Posterior cingulate gyrus (tissue), 11 donors: Measurements from ENCODE around the gene ENTR1.
A peak's percentile ranks its signal among the peaks of the same experiment; 100 is the strongest.
"Not testable (repeated sequence)": the region's sequence is repeated elsewhere in the genome, so short reads cannot be mapped to it uniquely, and the experiment has no call there.

ENCODE experiments used
- DNase-seq, 10 donors: peaks; one replicate each; pipeline versions ENCODE4 v3.0.0 to v3.0.0-alpha.2; 2020 to 2021; ENCODE audit warnings: mixed read lengths in 3 of 10
- intact Hi-C: fragments of 100-400 bp; cut with DNase I; formaldehyde crosslinking; loops from one replicate; pipeline ENCODE4 v1.15.1; 2023

ENTR1 gene

GRCh38 chr9:136439481-136440408 is 29.3 kb upstream of the ENTR1 start, which contains the start of gene INPP5E:
Gene INPP5E (minus strand): TSS chr9:136439845. CDS start chr9:136439419, 426 bp downstream.
- intact Hi-C loops: loop anchor here (1.0 kb wide), 1 partner anchor 39 kb away; the partner anchor contains the start of gene SNAPC4
- DNase-seq: peak; percentile 48 to 95 (median 72)

DNA sequence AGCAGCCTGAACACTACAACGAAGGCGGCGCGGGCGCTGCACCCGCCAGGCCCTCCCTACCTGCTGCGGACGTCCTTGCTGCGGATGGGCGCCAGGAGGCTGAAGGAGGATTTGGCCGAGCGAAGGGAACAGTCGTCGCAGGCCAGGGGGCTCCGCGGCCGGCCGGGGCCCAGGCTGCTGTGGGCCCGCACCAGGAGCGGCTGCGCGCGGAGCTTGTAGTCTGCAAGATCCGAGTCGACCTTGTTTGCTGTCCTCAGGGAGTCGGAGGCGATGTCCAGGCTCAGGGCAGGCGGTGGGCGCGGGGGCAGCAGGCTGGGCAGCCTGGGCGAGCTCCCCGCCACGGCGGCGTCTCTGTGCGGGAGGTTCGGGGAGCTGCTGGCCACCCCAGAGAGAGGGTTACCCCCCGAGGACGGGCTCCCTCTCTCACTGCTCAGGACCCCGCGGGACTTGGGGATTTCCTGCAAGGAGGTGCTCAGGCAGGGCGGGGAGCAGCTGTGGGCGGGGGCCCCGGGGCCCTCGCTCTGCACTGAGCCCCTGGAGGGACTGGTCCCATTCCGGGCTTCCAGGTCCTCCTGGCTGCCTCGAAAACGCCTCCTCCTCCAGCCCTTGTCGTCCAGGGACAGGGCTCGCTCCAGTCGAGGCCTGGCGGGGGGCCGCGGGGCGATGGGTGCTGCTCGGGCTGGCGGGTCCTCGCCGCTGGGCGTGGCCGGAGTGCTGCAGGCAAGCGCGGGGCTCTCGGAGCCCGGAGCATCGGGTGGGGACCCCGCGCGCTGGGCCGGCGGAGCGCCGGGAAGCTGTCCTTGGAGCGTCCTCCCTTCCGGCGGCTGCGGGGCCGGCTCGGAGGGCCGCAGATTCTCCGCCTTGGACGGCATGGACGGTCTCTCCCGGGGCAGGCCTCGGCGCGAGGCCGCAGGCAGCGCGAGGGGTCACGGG is 28.4 kb upstream of the ENTR1 start:
- intact Hi-C loops: loop anchor here (1.0 kb wide), 1 partner anchor 39 kb away; the partner anchor contains the start of gene SNAPC4
- peak in 2 of 10 donors; percentile 80 to 84 for DNase-seq

GRCh38 chr9:136437839-136438547 is 27.6 kb upstream of the ENTR1 start:
- DNase-seq: peak in 2 of 10 donors; percentile 46 to 77
- intact Hi-C loops: no loop called here

GRCh38 chr9:136437430-136437829 is 27.0 kb upstream of the ENTR1 start:
- DNase-seq: no peak
- intact Hi-C loops: no loop called here

- peak in 2 of 10 donors; percentile 59 to 77 for DNase-seq
- intact Hi-C loops: no loop called here
Observed at GRCh38 chr9:136436055-136436634, 25.7 kb upstream of the ENTR1 start.

DNA sequence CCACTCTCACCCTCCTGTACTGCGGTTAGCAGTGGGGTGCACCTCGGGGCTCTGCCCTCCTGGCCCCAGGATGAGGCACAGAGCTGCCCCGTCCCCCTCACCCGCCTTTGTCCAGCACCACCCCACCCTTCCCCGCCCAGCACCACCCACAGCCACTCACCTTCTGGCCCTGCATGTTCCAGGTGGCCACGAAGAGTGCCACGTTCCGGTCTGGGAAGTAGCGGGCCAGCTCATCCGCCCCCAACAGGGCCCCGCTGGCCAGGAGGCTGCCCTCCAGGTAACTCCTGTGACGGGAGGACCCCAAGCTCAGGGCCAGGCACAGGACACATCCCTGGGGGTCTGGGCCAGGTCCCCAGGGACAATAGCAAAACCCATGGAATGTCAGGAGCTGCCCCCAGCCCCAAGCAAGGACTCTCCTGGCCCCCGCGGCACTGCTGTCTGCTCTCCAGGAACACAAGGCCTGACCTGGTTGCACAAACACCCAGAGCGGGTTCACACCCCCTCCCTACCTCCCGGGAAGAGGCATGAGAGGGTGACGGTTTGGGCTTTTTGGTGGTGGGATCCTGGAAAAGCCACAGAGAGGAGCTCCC is 24.3 kb upstream of the ENTR1 start:
- peak in 1 of 10 donors; percentile 79 for DNase-seq
- intact Hi-C loops: no loop called here

- DNase-seq: peak in 2 of 10 donors; percentile 59 to 81
- intact Hi-C loops: no loop called here
Observed at GRCh38 chr9:136433849-136434579, 23.6 kb upstream of the ENTR1 start.

DNA sequence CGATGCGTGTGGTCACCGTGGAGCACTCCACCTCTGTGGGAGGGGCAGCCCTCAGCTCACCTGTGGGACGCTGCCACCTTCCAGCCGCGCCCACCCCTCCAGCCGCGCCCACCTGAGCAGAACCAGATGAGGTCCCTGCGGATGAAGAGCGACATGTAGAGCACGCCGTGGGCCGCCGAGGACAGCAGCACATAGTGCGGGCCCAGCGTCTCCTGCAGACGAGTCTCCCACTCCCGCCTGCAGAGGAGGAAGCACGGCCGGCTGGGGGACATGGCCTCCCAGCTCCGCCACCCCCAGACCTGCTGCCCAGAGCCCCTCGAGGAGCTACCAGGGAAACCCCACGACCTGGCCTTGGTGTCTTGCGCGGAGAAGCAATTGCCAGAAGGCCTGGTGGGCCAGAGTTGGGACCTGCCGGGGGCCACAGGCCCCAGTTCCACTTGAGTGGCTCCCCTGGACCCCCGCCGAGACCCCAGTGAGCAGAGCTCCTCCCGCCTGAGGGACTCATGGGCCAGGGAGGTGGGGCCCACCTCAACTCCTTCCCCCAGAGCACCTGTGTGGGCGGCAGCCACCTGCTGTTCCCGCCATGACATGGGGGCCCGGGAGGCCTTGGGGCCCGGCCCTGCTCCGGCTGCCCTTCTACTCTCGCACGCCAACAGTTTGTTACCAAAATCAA is 22.8 kb upstream of the ENTR1 start:
- intact Hi-C loops: no loop called here
- peak in 2 of 10 donors; percentile 67 to 81 for DNase-seq

DNA sequence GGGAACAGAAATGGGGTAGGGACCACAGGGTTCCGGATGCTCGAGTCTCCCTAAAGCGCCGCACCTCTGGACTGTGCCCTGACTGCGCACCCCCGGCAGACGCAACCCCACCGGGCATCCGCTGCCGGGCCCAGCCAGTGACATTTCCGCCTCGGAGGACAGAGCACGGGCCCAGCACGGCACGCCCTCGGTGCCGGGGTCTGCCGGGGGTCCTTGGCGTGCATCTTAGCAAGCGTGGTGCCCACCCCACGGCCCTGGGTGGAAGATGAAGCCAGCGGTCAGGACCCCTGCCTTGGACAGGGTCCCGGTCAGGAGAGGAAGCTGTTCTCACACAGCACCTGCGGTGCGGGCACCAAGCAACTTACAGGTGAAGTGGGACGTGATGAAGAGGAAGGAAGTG is 22.2 kb upstream of the ENTR1 start:
- peak in 2 of 10 donors; percentile 65 to 83 for DNase-seq
- intact Hi-C loops: no loop called here

DNA sequence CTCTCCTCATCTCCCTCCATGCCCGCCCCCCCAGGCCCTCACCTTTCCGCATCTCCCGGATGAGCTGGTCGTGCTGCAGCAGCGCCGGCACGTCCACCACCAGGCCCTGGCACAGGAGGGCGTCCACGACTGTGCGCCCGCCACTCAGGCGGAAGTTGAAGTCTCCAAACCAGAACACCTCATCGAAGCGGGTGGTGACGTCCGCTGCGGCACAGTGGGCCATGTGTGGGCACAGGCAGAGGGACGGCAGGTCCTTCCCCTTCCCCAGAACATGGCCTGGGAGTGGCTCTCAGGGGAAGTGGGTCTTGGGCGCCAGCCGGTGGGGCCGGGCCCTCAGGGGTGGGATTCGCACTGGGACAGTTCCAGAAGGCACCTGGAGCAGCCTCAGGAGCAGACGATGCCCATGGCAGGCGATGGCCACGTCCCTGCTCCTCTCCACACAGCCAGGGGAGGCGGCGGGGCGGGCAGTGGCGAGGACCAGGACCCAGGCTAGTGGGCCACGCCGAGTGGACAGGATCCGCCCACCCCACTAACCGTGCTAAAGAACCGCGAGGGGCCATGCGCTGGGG is 21.5 kb upstream of the ENTR1 start:
- intact Hi-C loops: no loop called here

DNA sequence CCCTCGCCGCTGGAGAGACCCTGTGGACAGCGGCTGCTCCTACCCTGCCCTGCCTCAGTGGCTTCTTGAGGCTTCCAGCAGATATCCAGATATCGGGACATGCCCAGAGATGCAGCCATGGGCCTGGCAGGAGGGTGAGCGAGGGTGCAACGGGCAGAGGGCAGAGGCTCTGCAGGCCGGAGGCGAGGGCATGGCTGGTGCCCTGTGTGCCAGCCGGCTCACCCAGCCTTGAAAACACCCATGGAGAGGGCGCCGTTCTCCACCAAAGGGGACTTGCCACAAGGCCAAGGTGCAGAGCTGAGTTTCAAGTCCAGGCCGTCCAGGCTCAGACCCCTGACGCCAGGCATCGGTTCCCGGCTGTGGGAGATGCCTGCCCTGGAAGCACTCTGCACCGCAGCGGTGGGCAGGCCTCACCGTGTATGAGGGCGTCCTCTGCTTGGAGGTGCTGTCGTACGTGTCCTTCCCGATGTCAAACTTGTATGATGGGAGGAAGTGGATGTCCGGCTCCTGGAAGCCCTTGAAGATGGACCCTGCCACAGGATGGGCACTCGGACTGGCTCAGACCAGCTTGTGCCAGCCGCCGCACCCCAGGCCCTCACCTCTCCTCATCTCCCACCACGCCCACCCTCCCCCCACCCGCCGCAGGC is 20.3 kb upstream of the ENTR1 start:
- intact Hi-C loops: no loop called here
- peak in 2 of 10 donors; percentile 41 to 86 for DNase-seq

More for the DNA sequence above, 21.5 kb upstream of the ENTR1 start:
- DNase-seq: peak in 2 of 10 donors; percentile 49 to 79

DNA sequence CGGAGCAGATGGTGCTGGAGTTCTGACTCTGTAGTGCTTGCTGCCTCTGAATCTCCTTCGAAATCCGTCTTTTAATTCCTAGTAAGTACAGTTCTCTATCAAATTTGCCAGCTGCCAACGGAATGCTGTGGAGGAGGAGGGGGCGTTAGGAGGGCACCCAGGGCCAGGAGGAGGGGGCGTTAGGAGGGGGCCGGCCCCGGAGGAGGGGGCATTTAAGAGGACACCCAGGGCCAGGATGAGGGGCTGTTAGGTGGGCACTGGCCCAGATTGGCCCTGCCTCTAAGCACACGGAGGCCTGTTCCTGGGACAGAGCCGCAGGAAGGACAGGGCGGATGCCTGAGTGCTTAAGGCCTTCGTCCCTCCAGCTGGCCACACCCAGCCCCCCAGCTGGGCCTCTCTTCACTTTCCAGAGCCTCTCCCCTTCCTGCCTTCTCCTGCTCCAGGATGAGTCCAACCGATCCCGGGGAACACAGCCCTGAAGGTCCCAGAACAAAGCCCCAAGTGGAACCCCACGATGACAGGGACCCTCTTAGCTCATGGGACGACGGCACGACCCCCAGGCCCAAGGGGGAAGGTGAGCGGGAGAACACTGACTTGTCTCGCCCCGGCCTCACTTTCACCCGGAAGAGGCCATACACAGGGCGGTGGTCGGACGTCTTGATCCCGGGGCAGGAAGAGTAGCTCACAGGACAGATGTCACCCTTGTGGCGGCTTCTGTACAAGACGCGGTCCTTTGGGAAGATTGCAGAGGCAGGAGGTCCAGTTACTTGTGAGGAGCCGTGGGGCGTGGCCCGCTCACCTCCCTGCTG is 19.5 kb upstream of the ENTR1 start:
- intact Hi-C loops: no loop called here
- peak in 2 of 10 donors; percentile 63 to 70 for DNase-seq

GRCh38 chr9:136429075-136429628 is 18.7 kb upstream of the ENTR1 start:
- DNase-seq: no peak
- intact Hi-C loops: no loop called here

DNA sequence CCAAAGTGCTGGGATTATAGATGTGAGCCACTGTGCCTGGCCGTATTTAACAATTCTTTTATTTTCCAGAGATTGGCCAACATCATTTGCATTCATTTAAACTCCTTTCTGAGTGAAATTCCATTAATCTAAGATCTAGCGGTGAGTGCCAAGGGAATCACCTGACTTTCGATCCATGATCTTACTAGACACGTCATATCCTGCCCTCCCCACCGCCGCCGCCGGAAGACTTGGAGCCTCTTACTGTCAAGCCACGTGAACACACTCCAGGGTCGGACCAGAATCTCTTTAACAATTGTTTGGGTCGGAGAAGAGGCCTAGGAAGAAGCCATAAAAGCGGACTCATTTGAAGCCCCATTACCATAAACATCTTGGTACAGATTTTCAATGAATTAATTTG is 16.4 kb upstream of the ENTR1 start:
- intact Hi-C loops: no loop called here
- peak in 1 of 10 donors; percentile 62 for DNase-seq

GRCh38 chr9:136425367-136425766 is 15.0 kb upstream of the ENTR1 start:
- DNase-seq, intact Hi-C loops: not testable (repeated sequence)

- DNase-seq: peak in 1 of 10 donors; percentile 78
- intact Hi-C loops: no loop called here
Observed at GRCh38 chr9:136424750-136425362, 14.4 kb upstream of the ENTR1 start.
